Mucosa of descending colon (tissue), 3 donors: ENCODE data around the gene OR5H2. TPM values are rescaled to one million over a fixed set of nuclear protein-coding genes. Genes with fewer than 3 reads are reported as not detected.
"Not testable (repeated sequence)": the region's sequence is repeated elsewhere in the genome, so short reads cannot be mapped to it uniquely, and the experiment has no call there.

Experiments
- ATAC-seq: fragments of 200-7000 bp; cut with Tn5 transposase; one replicate; pipeline ENCODE4 v1.9.1; 2020; ENCODE audit warnings: mild to moderate bottlenecking, moderate library complexity
- DNase-seq, 3 donors: peaks; one replicate each; pipeline ENCODE4 v3.0.0-alpha.2; 2020
- H3K36me3 ChIP-seq: fragments of 200-600 bp; one replicate; pipeline ENCODE4 v1.8.0; 2021; ENCODE audit warnings: low read depth, mild to moderate bottlenecking
- H3K4me1 ChIP-seq: fragments of 200-600 bp; one replicate; pipeline ENCODE4 v1.8.0; 2021; ENCODE audit warnings: low read depth, mild to moderate bottlenecking
- H3K4me3 ChIP-seq: fragments of 200-600 bp; one replicate; pipeline ENCODE4 v1.8.0; 2021; ENCODE audit warnings: mild to moderate bottlenecking
- H3K9me3 ChIP-seq: fragments of 200-600 bp; one replicate; pipeline ENCODE4 v1.8.0; 2021; ENCODE audit warnings: mild to moderate bottlenecking
- intact Hi-C, 2 donors: fragments of 100-400 bp; cut with DNase I in 1 of 2; cut with micrococcal nuclease in 1 of 2; formaldehyde crosslinking; loops; one replicate each; pipeline versions ENCODE4 v1.11.0 to v1.11.1; 2022; cut with DNase I, micrococcal nuclease
- long read RNA-seq, 2 donors: library from polyadenylated mRNA; unstranded; transcript quantifications; one replicate each; pipeline ENCODE4 v2.0.0, GENCODE V29; 2019 to 2021
- total RNA-seq, 3 donors: library from RNA; stranded (reverse); fragmentation: NEBNext Ultra II Directional in 2 of 3; extraction: Animal tissue kit (Norgen Biotek cat#: 25700) in 2 of 3; gene quantifications; one replicate each; pipeline versions ENCODE4 v1.2.1 to v1.2.4, GENCODE V29; 2021 to 2023
- TF ChIP-seq, protein P1 (sequence below): fragments of 200-600 bp; IDR thresholded peaks from one replicate; pipeline ENCODE4 v1.8.0; 2022; ENCODE audit warnings: antibody characterized with exemption, mild to moderate bottlenecking
- donor health status: DM: no; HTN: no; CAD: no; lungs with moderate emphysema.
- donor health status: DM: no; HTN: no; CAD: no.
- donor health status: DM: no; HTN: yes; CAD: no.

OR5H2 gene
- total RNA-seq: not detected
- long read RNA-seq, donor 1: 0 reads
- long read RNA-seq, donor 2: 0 reads

- Histone ChIP-seq H3K9me3 (no peaks in the 10 kb centered on the region), H3K4me1 (no peaks in the 10 kb centered on the region), H3K4me3 (no peak within 1 kb of the TSS), H3K36me3 (no peaks in the 10 kb centered on the region)
- TF ChIP-seq, protein P1, sequence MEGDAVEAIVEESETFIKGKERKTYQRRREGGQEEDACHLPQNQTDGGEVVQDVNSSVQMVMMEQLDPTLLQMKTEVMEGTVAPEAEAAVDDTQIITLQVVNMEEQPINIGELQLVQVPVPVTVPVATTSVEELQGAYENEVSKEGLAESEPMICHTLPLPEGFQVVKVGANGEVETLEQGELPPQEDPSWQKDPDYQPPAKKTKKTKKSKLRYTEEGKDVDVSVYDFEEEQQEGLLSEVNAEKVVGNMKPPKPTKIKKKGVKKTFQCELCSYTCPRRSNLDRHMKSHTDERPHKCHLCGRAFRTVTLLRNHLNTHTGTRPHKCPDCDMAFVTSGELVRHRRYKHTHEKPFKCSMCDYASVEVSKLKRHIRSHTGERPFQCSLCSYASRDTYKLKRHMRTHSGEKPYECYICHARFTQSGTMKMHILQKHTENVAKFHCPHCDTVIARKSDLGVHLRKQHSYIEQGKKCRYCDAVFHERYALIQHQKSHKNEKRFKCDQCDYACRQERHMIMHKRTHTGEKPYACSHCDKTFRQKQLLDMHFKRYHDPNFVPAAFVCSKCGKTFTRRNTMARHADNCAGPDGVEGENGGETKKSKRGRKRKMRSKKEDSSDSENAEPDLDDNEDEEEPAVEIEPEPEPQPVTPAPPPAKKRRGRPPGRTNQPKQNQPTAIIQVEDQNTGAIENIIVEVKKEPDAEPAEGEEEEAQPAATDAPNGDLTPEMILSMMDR: no peak
- no peak for DNase-seq
- no peak for ATAC-seq
- intact Hi-C loops: no loop called here
Observed at GRCh38 chr3:98282205-98282604, at the start of gene OR5H2. Gene OR5H2, plus strand, starts transcription at chr3:98282505. Its CDS starts 398 bp downstream, at chr3:98282903.

GRCh38 chr3:98233468-98233867, 48.8 kb upstream of the OR5H2 start:
- ATAC-seq (no peak), DNase-seq (no peak)
- TF ChIP-seq, protein P1: no peak
- H3K4me1 ChIP-seq: no peaks in the 10 kb centered on the region
- no peaks in the 10 kb centered on the region for H3K36me3 ChIP-seq
- no peak overlapping the region for H3K4me3 ChIP-seq
- intact Hi-C loops: no loop called here
- no peaks in the 10 kb centered on the region for H3K9me3 ChIP-seq

DNA sequence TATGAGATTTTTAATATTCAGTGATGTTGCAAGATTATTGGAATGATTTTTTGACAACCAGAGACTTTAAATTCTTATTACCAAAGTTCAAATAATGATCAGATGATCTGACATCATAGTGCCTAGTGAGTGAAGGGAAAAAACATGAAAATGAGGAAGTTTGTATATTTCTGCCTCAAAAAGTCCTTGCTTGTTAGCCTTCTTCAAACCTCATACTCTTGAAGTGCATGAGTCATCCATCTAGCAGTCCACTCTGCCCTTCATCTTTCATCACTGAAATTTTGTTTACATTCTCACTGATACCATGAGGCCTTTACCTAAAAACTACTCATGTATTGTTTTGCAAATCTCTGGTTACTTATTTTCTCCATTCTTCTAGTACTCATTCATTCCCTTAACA, 42.2 kb upstream of the OR5H2 start:
- TF ChIP-seq, protein P1: no peak
- Histone ChIP-seq H3K4me1 (no peaks in the 10 kb centered on the region), H3K36me3 (no peaks in the 10 kb centered on the region), H3K9me3 (no peaks in the 10 kb centered on the region), H3K4me3 (no peak overlapping the region)
- ATAC-seq (no peak), DNase-seq (no peak)
- intact Hi-C loops: no loop called here

DNA sequence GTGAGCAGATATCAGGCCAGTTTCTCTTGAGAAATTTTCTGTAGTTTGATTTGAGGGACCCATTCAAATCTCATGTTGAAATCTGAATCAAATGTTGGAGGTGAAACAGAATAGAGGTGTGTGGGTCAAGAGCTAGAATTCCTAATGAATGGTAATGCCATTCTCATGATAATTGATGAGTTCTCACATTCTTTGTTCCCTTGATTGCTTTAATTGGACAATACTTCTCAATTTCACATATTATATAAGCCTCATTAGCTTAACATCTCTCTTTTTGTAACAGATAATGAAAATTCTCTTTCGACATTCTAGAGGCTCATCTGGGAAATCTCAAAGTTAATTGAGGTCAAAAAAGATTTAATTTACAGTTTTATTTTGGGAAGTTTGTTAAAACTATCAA, 40.1 kb upstream of the OR5H2 start:
- TF ChIP-seq, protein P1: no peak
- intact Hi-C loops: no loop called here
- ATAC-seq: no peak
- Histone ChIP-seq H3K4me3 (no peak overlapping the region), H3K4me1 (no peaks in the 10 kb centered on the region), H3K9me3 (no peaks in the 10 kb centered on the region), H3K36me3 (no peaks in the 10 kb centered on the region)
- DNase-seq: no peak

GRCh38 chr3:98243843-98244242, 38.5 kb upstream of the OR5H2 start:
- ATAC-seq (no peak), DNase-seq (no peak)
- intact Hi-C loops: no loop called here
- Histone ChIP-seq H3K9me3 (no peaks in the 10 kb centered on the region), H3K36me3 (no peaks in the 10 kb centered on the region), H3K4me1 (no peaks in the 10 kb centered on the region), H3K4me3 (no peak overlapping the region)
- TF ChIP-seq, protein P1: no peak

GRCh38 chr3:98246142-98246541, 36.2 kb upstream of the OR5H2 start:
- Histone ChIP-seq H3K9me3 (no peaks in the 10 kb centered on the region), H3K4me1 (no peaks in the 10 kb centered on the region), H3K4me3 (no peak overlapping the region), H3K36me3 (no peaks in the 10 kb centered on the region)
- TF ChIP-seq, protein P1: no peak
- ATAC-seq (no peak), DNase-seq (no peak)
- intact Hi-C loops: no loop called here

GRCh38 chr3:98256026-98256425, 26.3 kb upstream of the OR5H2 start:
- H3K36me3 ChIP-seq, DNase-seq, H3K4me1 ChIP-seq, ATAC-seq, H3K9me3 ChIP-seq, intact Hi-C loops, H3K4me3 ChIP-seq: not testable (repeated sequence)
